DND-41 (cell line): ENCODE data around the gene CPEB1.

Experiments used
- ATAC-seq: fragments of 200-7000 bp; cut with Tn5 transposase; 3 replicates; pipeline ENCODE4 v1.9.1; 2021; ENCODE audit warnings: low read depth; ENCODE audit not compliant: insufficient read depth
- DNase-seq: peaks from one replicate; pipeline ENCODE4 v3.0.0-alpha.2; 2020
- H2AFZ ChIP-seq: 2 replicates; pipeline ENCODE4 v1.6.0; 2012; ENCODE audit warnings: low read depth, low read length
- H3K27ac ChIP-seq: 2 replicates; pipeline ENCODE4 v1.5.1; 2012; ENCODE audit warnings: low read length, inconsistent platforms
- H3K27me3 ChIP-seq: fragments of 200-600 bp; sonication (generic); 2 replicates; pipeline ENCODE4 v1.6.0; 2012; ENCODE audit warnings: low read length, mild to moderate bottlenecking, inconsistent platforms; ENCODE audit not compliant: insufficient read depth, poor library complexity
- H3K36me3 ChIP-seq: 2 replicates; pipeline ENCODE4 v1.5.1; 2012; ENCODE audit warnings: low read length, inconsistent platforms; ENCODE audit not compliant: insufficient read depth
- H3K4me1 ChIP-seq: 2 replicates; pipeline ENCODE4 v1.5.1; 2012; ENCODE audit warnings: mild to moderate bottlenecking, low read length; ENCODE audit not compliant: insufficient read depth
- H3K4me2 ChIP-seq: 2 replicates; pipeline ENCODE4 v1.6.0; 2012; ENCODE audit warnings: mild to moderate bottlenecking, moderate library complexity, low read length, inconsistent platforms; ENCODE audit not compliant: insufficient read depth
- H3K4me3 ChIP-seq, 2 experiments: fragments of 200-600 bp in 1 of 2; shearing (Covaris generic) in 1 of 2; 2 replicates each; pipeline ENCODE4 v1.5.1; 2012 to 2016; ENCODE audit warnings: inconsistent platforms in 2 of 2, low read length in 2 of 2, mild to moderate bottlenecking in 2 of 2, low read depth in 1 of 2, moderate library complexity in 1 of 2
- H3K79me2 ChIP-seq: 2 replicates; pipeline ENCODE4 v1.6.0; 2012; ENCODE audit warnings: low read length, inconsistent platforms; ENCODE audit not compliant: insufficient read depth
- H3K9ac ChIP-seq: 2 replicates; pipeline ENCODE4 v1.6.0; 2012; ENCODE audit warnings: low read depth, mild to moderate bottlenecking, inconsistent platforms, low read length, moderate library complexity
- H3K9me3 ChIP-seq: 2 replicates; pipeline ENCODE4 v1.5.1; 2012; ENCODE audit warnings: low read length, moderate library complexity, mild to moderate bottlenecking, inconsistent platforms; ENCODE audit not compliant: insufficient read depth, severe bottlenecking
- H4K20me1 ChIP-seq: 2 replicates; pipeline ENCODE4 v1.6.0; 2012; ENCODE audit warnings: low read length; ENCODE audit not compliant: insufficient read depth
- EZH2 ChIP-seq: IDR thresholded peaks from 3 replicates; pipeline ENCODE4 v1.6.1; 2012; ENCODE audit warnings: borderline replicate concordance, low read depth, mild to moderate bottlenecking, moderate library complexity, low read length, inconsistent platforms; ENCODE audit not compliant: severe bottlenecking
- TF ChIP-seq, protein P1 (sequence below): IDR thresholded peaks from 2 replicates; pipeline ENCODE4 v1.5.1; 2012; ENCODE audit warnings: borderline replicate concordance, low read length, moderate library complexity, mild to moderate bottlenecking; ENCODE audit not compliant: poor library complexity, severe bottlenecking; ENCODE audit errors: extremely low read depth

The CPEB1 gene

DNA sequence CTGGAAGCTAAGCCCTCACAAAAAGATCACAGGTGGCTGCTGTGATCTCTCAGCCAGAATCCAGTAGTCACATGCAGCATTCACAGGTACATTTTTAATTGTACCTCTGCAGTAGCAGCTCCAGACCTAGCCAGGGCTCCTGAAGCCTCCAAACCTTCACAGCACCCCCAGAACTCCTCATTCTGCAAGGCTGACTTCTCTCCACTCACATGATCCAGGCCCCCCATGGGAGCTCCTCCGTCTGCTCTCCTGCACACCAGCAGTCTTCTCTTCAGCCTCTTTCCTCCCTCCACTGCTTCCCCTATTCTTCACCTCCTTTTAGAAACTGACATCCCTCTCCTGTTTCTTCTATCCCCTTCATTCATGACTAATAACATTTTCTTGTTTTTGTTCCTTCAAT, 13.2 kb upstream of the CPEB1 start:
- H3K27ac ChIP-seq = no peak overlapping the region
- H3K27me3 ChIP-seq = no peaks in the 10 kb centered on the region
- DNase-seq (no peak), ATAC-seq (no peak)
- H3K79me2 ChIP-seq = no peaks in the 10 kb centered on the region
- no peak overlapping the region for H3K9ac ChIP-seq
- no peak for TF ChIP-seq EZH2
- TF ChIP-seq, protein P1, sequence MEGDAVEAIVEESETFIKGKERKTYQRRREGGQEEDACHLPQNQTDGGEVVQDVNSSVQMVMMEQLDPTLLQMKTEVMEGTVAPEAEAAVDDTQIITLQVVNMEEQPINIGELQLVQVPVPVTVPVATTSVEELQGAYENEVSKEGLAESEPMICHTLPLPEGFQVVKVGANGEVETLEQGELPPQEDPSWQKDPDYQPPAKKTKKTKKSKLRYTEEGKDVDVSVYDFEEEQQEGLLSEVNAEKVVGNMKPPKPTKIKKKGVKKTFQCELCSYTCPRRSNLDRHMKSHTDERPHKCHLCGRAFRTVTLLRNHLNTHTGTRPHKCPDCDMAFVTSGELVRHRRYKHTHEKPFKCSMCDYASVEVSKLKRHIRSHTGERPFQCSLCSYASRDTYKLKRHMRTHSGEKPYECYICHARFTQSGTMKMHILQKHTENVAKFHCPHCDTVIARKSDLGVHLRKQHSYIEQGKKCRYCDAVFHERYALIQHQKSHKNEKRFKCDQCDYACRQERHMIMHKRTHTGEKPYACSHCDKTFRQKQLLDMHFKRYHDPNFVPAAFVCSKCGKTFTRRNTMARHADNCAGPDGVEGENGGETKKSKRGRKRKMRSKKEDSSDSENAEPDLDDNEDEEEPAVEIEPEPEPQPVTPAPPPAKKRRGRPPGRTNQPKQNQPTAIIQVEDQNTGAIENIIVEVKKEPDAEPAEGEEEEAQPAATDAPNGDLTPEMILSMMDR = no peak
- H2AFZ ChIP-seq = no peak overlapping the region
- no peaks in the 10 kb centered on the region for H3K4me1 ChIP-seq
- H3K36me3 ChIP-seq = no peaks in the 10 kb centered on the region
- peaks cover 13% of the 10 kb centered on the region for H4K20me1 ChIP-seq
- no peaks in the 10 kb centered on the region for H3K9me3 ChIP-seq
- H3K4me2 ChIP-seq = no peak overlapping the region
- H3K4me3 ChIP-seq = no peak overlapping the region

GRCh38 chr15:82656641-82657266, 9.6 kb upstream of the CPEB1 start:
- Histone ChIP-seq H3K9ac (no peak overlapping the region), H3K79me2 (no peaks in the 10 kb centered on the region), H4K20me1 (no peaks in the 10 kb centered on the region; the same call in 1 of the 2 replicates), H3K4me3 (no peak overlapping the region), H3K9me3 (no peaks in the 10 kb centered on the region), H3K4me1 (no peaks in the 10 kb centered on the region), H3K27me3 (no peaks in the 10 kb centered on the region), H3K27ac (no peak overlapping the region), H3K4me2 (no peak overlapping the region), H3K36me3 (no peaks in the 10 kb centered on the region), H2AFZ (no peak overlapping the region)
- no peak for TF ChIP-seq EZH2
- TF ChIP-seq, protein P1 = no peak
- DNase-seq (no peak), ATAC-seq (no peak)

- Histone ChIP-seq H3K9me3 (no peaks in the 10 kb centered on the region), H4K20me1 (no peaks in the 10 kb centered on the region; the same call in 1 of the 2 replicates), H3K4me1 (no peaks in the 10 kb centered on the region), H3K27me3 (no peaks in the 10 kb centered on the region), H3K4me2 (no peak overlapping the region), H3K4me3 (no peak overlapping the region), H3K9ac (no peak overlapping the region), H3K79me2 (no peaks in the 10 kb centered on the region), H3K36me3 (no peaks in the 10 kb centered on the region), H2AFZ (no peak overlapping the region), H3K27ac (no peak overlapping the region)
- ATAC-seq (no peak), DNase-seq (no peak)
- TF ChIP-seq EZH2 = no peak
- TF ChIP-seq, protein P1 = no peak
Observed at GRCh38 chr15:82655606-82656005, 8.4 kb upstream of the CPEB1 start.
